PC-3 (cell line): ENCODE measurements around the gene AGBL3.

Experiments used
- EZH2phosphoT487 ChIP-seq: fragments of 300-600 bp; sonication (generic); IDR thresholded peaks from 2 replicates; pipeline ENCODE4 v1.6.1; 2018; ENCODE audit warnings: mild to moderate bottlenecking, antibody characterized with exemption, low read length, borderline replicate concordance
- TF ChIP-seq, protein P1 (sequence below): fragments of 300-600 bp; sonication (generic); conservative IDR thresholded peaks from 2 replicates; pipeline ENCODE4 v1.5.1; 2017; ENCODE audit warnings: antibody characterized with exemption, low read depth, mild to moderate bottlenecking, low read length

DNA sequence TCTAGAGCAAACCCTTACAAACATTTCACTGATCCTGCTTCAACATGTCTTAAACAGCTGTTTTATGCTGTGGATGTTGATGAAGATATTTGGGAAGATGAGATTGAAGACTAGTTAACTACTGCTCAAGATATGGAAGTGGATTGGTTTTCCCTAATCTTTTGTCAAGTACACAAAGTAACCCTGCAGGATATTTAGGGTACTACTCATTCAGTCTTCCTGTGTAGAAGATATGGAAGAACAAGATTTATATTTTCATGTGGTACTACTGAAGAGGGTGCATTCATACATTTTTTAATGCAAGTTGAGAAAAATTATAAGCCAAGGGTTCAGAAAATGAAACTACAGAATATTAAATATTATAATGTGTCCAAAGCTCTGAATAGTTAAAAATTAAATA is 143.3 kb downstream of the AGBL3 start:
- TF ChIP-seq, protein P1, sequence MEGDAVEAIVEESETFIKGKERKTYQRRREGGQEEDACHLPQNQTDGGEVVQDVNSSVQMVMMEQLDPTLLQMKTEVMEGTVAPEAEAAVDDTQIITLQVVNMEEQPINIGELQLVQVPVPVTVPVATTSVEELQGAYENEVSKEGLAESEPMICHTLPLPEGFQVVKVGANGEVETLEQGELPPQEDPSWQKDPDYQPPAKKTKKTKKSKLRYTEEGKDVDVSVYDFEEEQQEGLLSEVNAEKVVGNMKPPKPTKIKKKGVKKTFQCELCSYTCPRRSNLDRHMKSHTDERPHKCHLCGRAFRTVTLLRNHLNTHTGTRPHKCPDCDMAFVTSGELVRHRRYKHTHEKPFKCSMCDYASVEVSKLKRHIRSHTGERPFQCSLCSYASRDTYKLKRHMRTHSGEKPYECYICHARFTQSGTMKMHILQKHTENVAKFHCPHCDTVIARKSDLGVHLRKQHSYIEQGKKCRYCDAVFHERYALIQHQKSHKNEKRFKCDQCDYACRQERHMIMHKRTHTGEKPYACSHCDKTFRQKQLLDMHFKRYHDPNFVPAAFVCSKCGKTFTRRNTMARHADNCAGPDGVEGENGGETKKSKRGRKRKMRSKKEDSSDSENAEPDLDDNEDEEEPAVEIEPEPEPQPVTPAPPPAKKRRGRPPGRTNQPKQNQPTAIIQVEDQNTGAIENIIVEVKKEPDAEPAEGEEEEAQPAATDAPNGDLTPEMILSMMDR = no peak
- TF ChIP-seq EZH2phosphoT487 = no peak
